HEK293 (cell line): ENCODE data around the gene TRAP1.

ENCODE experiments used
- PRDM4 ChIP-seq: fragments of 450-650 bp; formaldehyde crosslinking; IDR thresholded peaks from 2 replicates; pipeline ENCODE4 v1.5.1; 2017; ENCODE audit warnings: missing biosample characterization, missing genetic modification characterization
- TSHZ1 ChIP-seq: fragments of 450-650 bp; formaldehyde crosslinking; IDR thresholded peaks from 2 replicates; pipeline ENCODE4 v1.5.1; 2016; ENCODE audit warnings: missing biosample characterization, missing genetic modification characterization, borderline replicate concordance
- ZNF157 ChIP-seq: fragments of 450-650 bp; formaldehyde crosslinking; IDR thresholded peaks from 2 replicates; pipeline ENCODE4 v1.5.1; 2016; ENCODE audit warnings: missing biosample characterization, missing genetic modification characterization

GRCh38 chr16:3726021-3726687 lies 8.8 kb upstream of the TRAP1 start:
- TF ChIP-seq TSHZ1 (tag by site-specific recombination), result no peak
- no peak for TF ChIP-seq ZNF157
- TF ChIP-seq PRDM4, result no peak
